SK-N-SH (cell line): Measurements from ENCODE around the gene YTHDF1. TPM values are rescaled to one million over a fixed set of nuclear protein-coding genes. Genes with fewer than 3 reads are reported as not detected.

Experiments
- CTCF ChIA-PET: fragments of 300-600, 350-600 bp; formaldehyde crosslinking; extraction: SDS; loops from one replicate; lab custom pipeline; 2021; lab: Yijun Ruan, JAX
- POLR2A ChIA-PET: fragments of 350-600 bp; sonication (Branson Sonifier 250); formaldehyde crosslinking; extraction: SDS; loops from one replicate; lab custom pipeline; 2020; ENCODE audit warnings: antibody characterized with exemption, inconsistent platforms; lab: Yijun Ruan, JAX
- DNase-seq: peaks from one replicate; pipeline ENCODE4 v3.0.0; 2012
- H2AFZ ChIP-seq: fragments of 200-600 bp; sonication (generic); 2 replicates; pipeline ENCODE4 v1.8.1; 2016; ENCODE audit warnings: antibody characterized with exemption, mild to moderate bottlenecking, low read depth
- H3F3A ChIP-seq: fragments of 200-600 bp; sonication (generic); replicated peaks from 2 replicates; pipeline ENCODE3; 2016; ENCODE audit warnings: antibody characterized with exemption, mild to moderate bottlenecking; ENCODE audit not compliant: insufficient read depth
- H3K27ac ChIP-seq, 2 experiments: fragments of 200-500 bp in 1 of 2; fragments of 200-600 bp in 1 of 2; sonication (Bioruptor generic) in 1 of 2; sonication (generic), shearing (Covaris generic) in 1 of 2; 2 replicates each; pipeline versions ENCODE4 v1.5.1 to v1.6.1; 2014 to 2016; ENCODE audit warnings: low read depth in 2 of 2, inconsistent platforms in 1 of 2, low read length in 1 of 2, mild to moderate bottlenecking in 1 of 2, mixed read lengths in 1 of 2
- H3K27me3 ChIP-seq: fragments of 200-600 bp; sonication (generic), shearing (Covaris generic); 2 replicates; pipeline ENCODE4 v1.6.1; 2016; ENCODE audit warnings: mixed run types; ENCODE audit not compliant: insufficient read depth
- H3K36me3 ChIP-seq, 2 experiments: fragments of 200-500 bp in 1 of 2; fragments of 200-600 bp in 1 of 2; sonication (Bioruptor generic) in 1 of 2; sonication (generic) in 1 of 2; replicated peaks in 1 of 2; 2 replicates each; pipeline versions ENCODE3 to v1.5.1; 2014 to 2016; ENCODE audit warnings: low read length in 1 of 2, mild to moderate bottlenecking in 1 of 2; ENCODE audit not compliant: insufficient read depth in 2 of 2, control insufficient read depth in 1 of 2
- H3K4me1 ChIP-seq, 2 experiments: fragments of 200-500 bp in 1 of 2; fragments of 200-600 bp in 1 of 2; sonication (Bioruptor generic) in 1 of 2; sonication (generic), shearing (Covaris generic) in 1 of 2; 2 replicates each; pipeline versions ENCODE4 v1.5.1 to v1.6.1; 2014 to 2016; ENCODE audit warnings: low read depth in 1 of 2, low read length in 1 of 2, mixed run types in 1 of 2; ENCODE audit not compliant: insufficient read depth in 2 of 2, control insufficient read depth in 1 of 2
- H3K4me2 ChIP-seq: fragments of 200-600 bp; sonication (generic), shearing (Covaris generic); 2 replicates; pipeline ENCODE4 v1.6.1; 2017; ENCODE audit warnings: mixed run types
- H3K4me3 ChIP-seq, 2 experiments: fragments of 200-500 bp in 1 of 2; fragments of 200-600 bp in 1 of 2; sonication (Bioruptor generic) in 1 of 2; sonication (generic), shearing (Covaris generic) in 1 of 2; 2 replicates each; pipeline versions ENCODE4 v1.5.1 to v1.8.1; 2014 to 2016; ENCODE audit warnings: low read depth in 2 of 2, inconsistent platforms in 1 of 2, low read length in 1 of 2, mild to moderate bottlenecking in 1 of 2, mixed read lengths in 1 of 2, moderate library complexity in 1 of 2
- H3K79me2 ChIP-seq: fragments of 200-600 bp; sonication (generic); 2 replicates; pipeline ENCODE4 v1.8.1; 2017; ENCODE audit warnings: mild to moderate bottlenecking; ENCODE audit not compliant: insufficient read depth
- H3K9ac ChIP-seq: fragments of 200-600 bp; sonication (generic); 2 replicates; pipeline ENCODE4 v1.6.1; 2017; ENCODE audit warnings: mixed run types
- H3K9me2 ChIP-seq: fragments of 200-600 bp; sonication (generic); 2 replicates; pipeline ENCODE4 v1.6.1; 2017; ENCODE audit warnings: mixed run types
- H3K9me3 ChIP-seq: fragments of 200-600 bp; sonication (generic); 2 replicates; pipeline ENCODE4 v1.6.1; 2017; ENCODE audit warnings: mixed run types, mild to moderate bottlenecking, moderate library complexity
- H4K20me1 ChIP-seq: fragments of 200-600 bp; sonication (generic); 2 replicates; pipeline ENCODE4 v1.6.1; 2017; ENCODE audit warnings: mild to moderate bottlenecking, mixed run types; ENCODE audit not compliant: insufficient read depth
- ELF1 ChIP-seq: IDR thresholded peaks from 2 replicates; pipeline ENCODE4 v1.4.0; 2012
- FOSL2 ChIP-seq: IDR thresholded peaks from 2 replicates; pipeline ENCODE4 v1.4.0; 2012; ENCODE audit warnings: low read depth, mild to moderate bottlenecking, moderate library complexity, borderline replicate concordance
- IRF3 ChIP-seq: fragments of 150-350 bp; IDR thresholded peaks from 2 replicates; pipeline ENCODE4 v1.6.1; 2016; ENCODE audit warnings: mild to moderate bottlenecking, low read depth, low read length
- JUND ChIP-seq: IDR thresholded peaks from 2 replicates; pipeline ENCODE4 v1.4.0; 2012
- NFIC ChIP-seq: IDR thresholded peaks from 2 replicates; pipeline ENCODE4 v1.4.0; 2012; ENCODE audit warnings: borderline replicate concordance
- PBX3 ChIP-seq: IDR thresholded peaks from 2 replicates; pipeline ENCODE4; 2012
- POLR2AphosphoS5 ChIP-seq: IDR thresholded peaks from 2 replicates; pipeline ENCODE4 v1.6.1; 2012; ENCODE audit warnings: low read depth, low read length
- REST ChIP-seq: IDR thresholded peaks from 2 replicates; pipeline ENCODE4 v1.6.1; 2012; ENCODE audit warnings: mild to moderate bottlenecking, low read depth, low read length, moderate library complexity
- RFX5 ChIP-seq: IDR thresholded peaks from 2 replicates; pipeline ENCODE4 v1.6.1; 2012; ENCODE audit warnings: mild to moderate bottlenecking, improper control_type of control experiment, low read length
- RXRA ChIP-seq: IDR thresholded peaks from 2 replicates; pipeline ENCODE4 v1.4.0; 2012; ENCODE audit warnings: low read depth, mild to moderate bottlenecking, borderline replicate concordance
- SIN3A ChIP-seq: IDR thresholded peaks from 2 replicates; pipeline ENCODE4 v1.6.1; 2012; ENCODE audit warnings: low read depth, mild to moderate bottlenecking, low read length, moderate library complexity, borderline replicate concordance
- TAF1 ChIP-seq: IDR thresholded peaks from 2 replicates; pipeline ENCODE4 v1.6.1; 2012; ENCODE audit warnings: low read depth, mild to moderate bottlenecking, low read length, moderate library complexity, borderline replicate concordance
- TCF12 ChIP-seq: IDR thresholded peaks from 2 replicates; pipeline ENCODE4 v1.4.0; 2012
- TEAD4 ChIP-seq: IDR thresholded peaks from 2 replicates; pipeline ENCODE4 v1.4.0; 2012; ENCODE audit warnings: mild to moderate bottlenecking, borderline replicate concordance; ENCODE audit not compliant: insufficient read depth
- WGBS: methylation state at CpG from one replicate; pipeline ENCODE4 v1.1.6; 2017; ENCODE audit warnings: low lambda C conversion rate; 5-methylcytosine and 5-hydroxymethylcytosine counted together
- polyA plus RNA-seq, 3 experiments: library from polyadenylated mRNA; depleted of rRNA; stranded (reverse); fragments of >200 nt; gene quantifications; 2 replicates each; pipeline ENCODE4 v1.2.3, GENCODE V29; 2012
- TF ChIP-seq, protein P1 (sequence below): IDR thresholded peaks from 2 replicates; pipeline ENCODE4 v1.4.0; 2012; ENCODE audit warnings: low read depth
- TF ChIP-seq, protein P2 (sequence below): fragments of 200-600 bp; sonication (generic); IDR thresholded peaks from 2 replicates; pipeline ENCODE4 v1.6.1; 2017; ENCODE audit warnings: antibody characterized with exemption, mild to moderate bottlenecking, moderate library complexity

YTHDF1 gene
- polyA plus RNA-seq, 1 of the 3 experiments (the other 2 are of a cell fraction) = 17.0 TPM

- no peaks in the 10 kb centered on the region for H3K4me1 ChIP-seq
- no peaks in the 10 kb centered on the region for H3K9me2 ChIP-seq
- no peak for DNase-seq
- 39% methylated on average over 14 of the region's 14 CpGs for WGBS
- no peak overlapping the region for H2AFZ ChIP-seq
- no peak overlapping the region for H3K4me3 ChIP-seq
- H3K27ac ChIP-seq = no peak overlapping the region
- H3K9me3 ChIP-seq = no peaks in the 10 kb centered on the region
- H3K79me2 ChIP-seq = no peaks in the 10 kb centered on the region
- no peak overlapping the region for H3K4me2 ChIP-seq
- CTCF ChIA-PET = no interaction called here
- POLR2A ChIA-PET = no interaction called here
- H3K36me3 ChIP-seq = no peaks in the 10 kb centered on the region
- H3F3A ChIP-seq = no peaks in the 10 kb centered on the region
- peaks cover 37% of the 10 kb centered on the region for H3K27me3 ChIP-seq
- no peaks in the 10 kb centered on the region for H4K20me1 ChIP-seq
- TF ChIP-seq, protein P1, sequence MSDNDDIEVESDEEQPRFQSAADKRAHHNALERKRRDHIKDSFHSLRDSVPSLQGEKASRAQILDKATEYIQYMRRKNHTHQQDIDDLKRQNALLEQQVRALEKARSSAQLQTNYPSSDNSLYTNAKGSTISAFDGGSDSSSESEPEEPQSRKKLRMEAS = no peak
- TF ChIP-seq, protein P2, sequence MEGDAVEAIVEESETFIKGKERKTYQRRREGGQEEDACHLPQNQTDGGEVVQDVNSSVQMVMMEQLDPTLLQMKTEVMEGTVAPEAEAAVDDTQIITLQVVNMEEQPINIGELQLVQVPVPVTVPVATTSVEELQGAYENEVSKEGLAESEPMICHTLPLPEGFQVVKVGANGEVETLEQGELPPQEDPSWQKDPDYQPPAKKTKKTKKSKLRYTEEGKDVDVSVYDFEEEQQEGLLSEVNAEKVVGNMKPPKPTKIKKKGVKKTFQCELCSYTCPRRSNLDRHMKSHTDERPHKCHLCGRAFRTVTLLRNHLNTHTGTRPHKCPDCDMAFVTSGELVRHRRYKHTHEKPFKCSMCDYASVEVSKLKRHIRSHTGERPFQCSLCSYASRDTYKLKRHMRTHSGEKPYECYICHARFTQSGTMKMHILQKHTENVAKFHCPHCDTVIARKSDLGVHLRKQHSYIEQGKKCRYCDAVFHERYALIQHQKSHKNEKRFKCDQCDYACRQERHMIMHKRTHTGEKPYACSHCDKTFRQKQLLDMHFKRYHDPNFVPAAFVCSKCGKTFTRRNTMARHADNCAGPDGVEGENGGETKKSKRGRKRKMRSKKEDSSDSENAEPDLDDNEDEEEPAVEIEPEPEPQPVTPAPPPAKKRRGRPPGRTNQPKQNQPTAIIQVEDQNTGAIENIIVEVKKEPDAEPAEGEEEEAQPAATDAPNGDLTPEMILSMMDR = no peak
- no peak for TF ChIP-seq POLR2AphosphoS5
- no peak for TF ChIP-seq RFX5
- TF ChIP-seq, all 33 proteins: peak for 0
- no peak overlapping the region for H3K9ac ChIP-seq
Measured at GRCh38 chr20:63158845-63159244, 57.1 kb downstream of the YTHDF1 start.

GRCh38 chr20:63158352-63158751 lies 57.6 kb downstream of the YTHDF1 start:
- H3K27me3 ChIP-seq = peaks cover 39% of the 10 kb centered on the region
- no peak overlapping the region for H3K4me3 ChIP-seq
- H3K9me3 ChIP-seq = no peaks in the 10 kb centered on the region
- H3K27ac ChIP-seq = no peak overlapping the region
- no peak overlapping the region for H3K4me2 ChIP-seq
- no peak overlapping the region for H2AFZ ChIP-seq
- 81% methylated on average over 2 of the region's 2 CpGs for whole genome bisulfite sequencing
- H3K4me1 ChIP-seq = no peaks in the 10 kb centered on the region
- H3K36me3 ChIP-seq = no peaks in the 10 kb centered on the region
- TF ChIP-seq ELF1 = no peak
- TF ChIP-seq REST = no peak
- TF ChIP-seq JUND = no peak
- TF ChIP-seq PBX3 = no peak
- no peak for TF ChIP-seq TEAD4
- TF ChIP-seq FOSL2 = no peak
- TF ChIP-seq NFIC = no peak
- TF ChIP-seq, protein P1 = no peak
- no peak for TF ChIP-seq IRF3
- no peak for TF ChIP-seq RXRA
- no peak for TF ChIP-seq TAF1
- no peak for TF ChIP-seq RFX5
- no peak for TF ChIP-seq SIN3A
- TF ChIP-seq, protein P2 = no peak
- no peak for TF ChIP-seq TCF12
- H3K9me2 ChIP-seq = no peaks in the 10 kb centered on the region
- no peaks in the 10 kb centered on the region for H3K79me2 ChIP-seq
- no peaks in the 10 kb centered on the region for H4K20me1 ChIP-seq
- H3K9ac ChIP-seq = no peak overlapping the region
- no peaks in the 10 kb centered on the region for H3F3A ChIP-seq
- no peak for DNase-seq
- POLR2A ChIA-PET = no interaction called here
- CTCF ChIA-PET = no interaction called here
